ENCODE results near the gene EXOC2.

DNA sequence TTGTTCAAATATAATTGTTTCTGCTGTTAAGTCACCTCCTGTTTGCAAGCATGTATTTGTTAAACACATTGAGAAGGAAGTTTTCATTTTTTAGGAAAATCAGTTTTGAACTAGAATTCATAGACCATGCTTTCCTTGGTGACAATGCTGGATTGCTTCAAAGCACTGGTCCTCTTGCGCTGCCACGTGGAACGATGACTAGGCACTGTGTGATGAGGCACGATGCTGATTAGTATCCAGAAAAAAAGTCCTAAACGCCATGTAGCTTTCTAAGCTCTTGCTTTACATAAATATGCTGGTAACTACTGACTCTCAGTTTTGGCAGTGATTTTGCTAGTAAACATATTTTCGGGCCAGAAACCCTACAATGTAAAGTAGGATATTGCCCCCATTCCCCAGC lies 11.1 kb upstream of the EXOC2 start:
- TF ChIP-seq, protein P1, sequence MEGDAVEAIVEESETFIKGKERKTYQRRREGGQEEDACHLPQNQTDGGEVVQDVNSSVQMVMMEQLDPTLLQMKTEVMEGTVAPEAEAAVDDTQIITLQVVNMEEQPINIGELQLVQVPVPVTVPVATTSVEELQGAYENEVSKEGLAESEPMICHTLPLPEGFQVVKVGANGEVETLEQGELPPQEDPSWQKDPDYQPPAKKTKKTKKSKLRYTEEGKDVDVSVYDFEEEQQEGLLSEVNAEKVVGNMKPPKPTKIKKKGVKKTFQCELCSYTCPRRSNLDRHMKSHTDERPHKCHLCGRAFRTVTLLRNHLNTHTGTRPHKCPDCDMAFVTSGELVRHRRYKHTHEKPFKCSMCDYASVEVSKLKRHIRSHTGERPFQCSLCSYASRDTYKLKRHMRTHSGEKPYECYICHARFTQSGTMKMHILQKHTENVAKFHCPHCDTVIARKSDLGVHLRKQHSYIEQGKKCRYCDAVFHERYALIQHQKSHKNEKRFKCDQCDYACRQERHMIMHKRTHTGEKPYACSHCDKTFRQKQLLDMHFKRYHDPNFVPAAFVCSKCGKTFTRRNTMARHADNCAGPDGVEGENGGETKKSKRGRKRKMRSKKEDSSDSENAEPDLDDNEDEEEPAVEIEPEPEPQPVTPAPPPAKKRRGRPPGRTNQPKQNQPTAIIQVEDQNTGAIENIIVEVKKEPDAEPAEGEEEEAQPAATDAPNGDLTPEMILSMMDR (IDR thresholded peaks at IDR 0.05): no peak
- no peak for TF ChIP-seq POLR2A (IDR thresholded peaks at IDR 0.05)

All from thyroid gland (tissue), 4 donors.